GM21390 (cell line): ENCODE measurements around the gene POLR2E.

Source experiments
- ATAC-seq: cut with Tn5 transposase; IDR thresholded peaks from one replicate; pipeline ENCODE4 v1.9.1; 2021; ENCODE audit not compliant: unreplicated experiment

The POLR2E gene

GRCh38 chr19:1111641-1112267 lies 16.6 kb upstream of the POLR2E start:
- ATAC-seq: no peak

- ATAC-seq: no peak
Observed at GRCh38 chr19:1110809-1111640, 15.8 kb upstream of the POLR2E start.

- no peak for ATAC-seq
Observed at GRCh38 chr19:1109697-1110671, 14.8 kb upstream of the POLR2E start.

GRCh38 chr19:1109032-1109551 lies 13.9 kb upstream of the POLR2E start:
- no peak for ATAC-seq

- no peak for ATAC-seq
Observed at GRCh38 chr19:1108291-1109031, 13.3 kb upstream of the POLR2E start.

- no peak for ATAC-seq
Observed at GRCh38 chr19:1107661-1108261, 12.6 kb upstream of the POLR2E start.

GRCh38 chr19:1106841-1107660 lies 11.9 kb upstream of the POLR2E start:
- ATAC-seq: no peak

GRCh38 chr19:1105873-1106840 lies 11.0 kb upstream of the POLR2E start:
- no peak for ATAC-seq

- ATAC-seq: no peak
Observed at GRCh38 chr19:1105008-1105872, 10.1 kb upstream of the POLR2E start.

GRCh38 chr19:1104311-1105007 lies 9.3 kb upstream of the POLR2E start:
- ATAC-seq: peak; percentile 21

GRCh38 chr19:1103708-1104310 lies 8.6 kb upstream of the POLR2E start, which contains the start of gene GPX4:
GPX4 (plus strand) TSS chr19:1103994; CDS start chr19:1104044, 50 bp downstream.
- ATAC-seq: peak; percentile 56

- no peak for ATAC-seq
Observed at GRCh38 chr19:1103132-1103707, 8.0 kb upstream of the POLR2E start.

GRCh38 chr19:1102407-1103131 lies 7.4 kb upstream of the POLR2E start:
- no peak for ATAC-seq

- ATAC-seq: no peak
Observed at GRCh38 chr19:1101337-1101698, 6.1 kb upstream of the POLR2E start.
